SK-N-SH treated with all-trans-retinoic acid at 6 μM for 48 hours (cell line): Measurements from ENCODE around the gene HAPLN3.
"Not testable (repeated sequence)": the region's sequence is repeated elsewhere in the genome, so short reads cannot be mapped to it uniquely, and the experiment has no call there.

Experiments
- ATAC-seq: fragments of 200-7000 bp; cut with Tn5 transposase; 3 replicates; pipeline ENCODE4 v1.9.1; 2020; ENCODE audit warnings: mild to moderate bottlenecking, moderate library complexity
- ARNTL ChIP-seq: fragments of 450-650 bp; formaldehyde crosslinking; IDR thresholded peaks from 2 replicates; pipeline ENCODE4 v1.5.0; 2020; ENCODE audit warnings: low read depth, mild to moderate bottlenecking, moderate library complexity, borderline replicate concordance
- BACH2 ChIP-seq: fragments of 250-450 bp; sonication (Bioruptor Pico); IDR thresholded peaks from 2 replicates; pipeline ENCODE4 v1.9.0; 2021; ENCODE audit warnings: mild to moderate bottlenecking, borderline replicate concordance
- CSDC2 ChIP-seq: fragments of 250-450 bp; sonication (Bioruptor Pico); IDR thresholded peaks from 2 replicates; pipeline ENCODE4 v1.5.0; 2020; ENCODE audit warnings: mild to moderate bottlenecking, moderate library complexity
- CSRNP3 ChIP-seq: fragments of 250-450 bp; sonication (Bioruptor Pico); IDR thresholded peaks from 2 replicates; pipeline ENCODE4 v1.5.1; 2021; ENCODE audit warnings: mild to moderate bottlenecking, moderate library complexity
- ESRRG ChIP-seq: fragments of 250-450 bp; sonication (Bioruptor Pico); IDR thresholded peaks from 2 replicates; pipeline ENCODE4 v1.6.1; 2021; ENCODE audit warnings: mild to moderate bottlenecking
- GLIS3 ChIP-seq: fragments of 250-450 bp; sonication (Bioruptor Pico); IDR thresholded peaks from 2 replicates; pipeline ENCODE4 v1.5.0; 2020; ENCODE audit warnings: mild to moderate bottlenecking, moderate library complexity
- ISL1 ChIP-seq: fragments of 250-450 bp; sonication (Bioruptor Pico); IDR thresholded peaks from 2 replicates; pipeline ENCODE4 v2.1.2; 2022; ENCODE audit warnings: mild to moderate bottlenecking, moderate library complexity
- OSR1 ChIP-seq: fragments of 250-450 bp; sonication (Bioruptor Pico); IDR thresholded peaks from 2 replicates; pipeline ENCODE4 v1.8.0; 2022; ENCODE audit warnings: moderate library complexity, mild to moderate bottlenecking, inconsistent platforms
- PATZ1 ChIP-seq: fragments of 250-450 bp; sonication (Bioruptor Pico); IDR thresholded peaks from 2 replicates; pipeline ENCODE4 v1.8.0; 2020; ENCODE audit warnings: mild to moderate bottlenecking, moderate library complexity, borderline replicate concordance
- POU6F1 ChIP-seq: fragments of 250-450 bp; sonication (Bioruptor Pico); IDR thresholded peaks from 2 replicates; pipeline ENCODE4 v1.8.0; 2021; ENCODE audit warnings: low read depth, mild to moderate bottlenecking, moderate library complexity, borderline replicate concordance
- PPARA ChIP-seq: fragments of 250-450 bp; sonication (Bioruptor Pico); IDR thresholded peaks from 2 replicates; pipeline ENCODE4 v1.5.0; 2020; ENCODE audit warnings: mild to moderate bottlenecking, borderline replicate concordance
- RARB ChIP-seq: fragments of 250-450 bp; sonication (Bioruptor Pico); IDR thresholded peaks from 2 replicates; pipeline ENCODE4 v1.8.0; 2021; ENCODE audit warnings: mild to moderate bottlenecking, moderate library complexity
- SNAI2 ChIP-seq: fragments of 250-450 bp; sonication (Bioruptor Pico); IDR thresholded peaks from 2 replicates; pipeline ENCODE4 v1.5.0; 2020; ENCODE audit warnings: mild to moderate bottlenecking, moderate library complexity
- TCF4 ChIP-seq: fragments of 250-450 bp; sonication (Bioruptor Pico); IDR thresholded peaks from 2 replicates; pipeline ENCODE4 v1.8.0; 2021; ENCODE audit warnings: mild to moderate bottlenecking, moderate library complexity, borderline replicate concordance
- TOX ChIP-seq: fragments of 250-450 bp; sonication (Bioruptor Pico); IDR thresholded peaks from 2 replicates; pipeline ENCODE4 v1.8.0; 2021; ENCODE audit warnings: mild to moderate bottlenecking, moderate library complexity, borderline replicate concordance
- ZC3H10 ChIP-seq: fragments of 250-450 bp; sonication (Bioruptor Pico); IDR thresholded peaks from 2 replicates; pipeline ENCODE4 v1.5.1; 2021; ENCODE audit warnings: mild to moderate bottlenecking, moderate library complexity
- ZFP3 ChIP-seq: fragments of 250-450 bp; sonication (Bioruptor Pico); IDR thresholded peaks from 2 replicates; pipeline ENCODE4 v1.5.0; 2020; ENCODE audit warnings: mild to moderate bottlenecking, moderate library complexity
- ZFP30 ChIP-seq: fragments of 450-650 bp; formaldehyde crosslinking; IDR thresholded peaks from 2 replicates; pipeline ENCODE4 v1.5.0; 2022; ENCODE audit warnings: mild to moderate bottlenecking, moderate library complexity
- ZNF565 ChIP-seq: fragments of 450-650 bp; formaldehyde crosslinking; conservative IDR thresholded peaks from 2 replicates; pipeline ENCODE4 v1.5.0; 2020; ENCODE audit warnings: low read depth, mild to moderate bottlenecking, moderate library complexity
- ZNF70 ChIP-seq: fragments of 450-650 bp; formaldehyde crosslinking; IDR thresholded peaks from 2 replicates; pipeline ENCODE4 v1.5.0; 2020; ENCODE audit warnings: mild to moderate bottlenecking, moderate library complexity
- ZNF8 ChIP-seq: fragments of 450-650 bp; formaldehyde crosslinking; IDR thresholded peaks from 2 replicates; pipeline ENCODE4 v1.5.0; 2020; ENCODE audit warnings: mild to moderate bottlenecking, moderate library complexity
- TF ChIP-seq, protein P1 (sequence below): fragments of 250-450 bp; sonication (Bioruptor Pico); IDR thresholded peaks from 2 replicates; pipeline ENCODE4 v1.5.1; 2020; ENCODE audit warnings: low read depth, mild to moderate bottlenecking, moderate library complexity
- TF ChIP-seq, protein P2 (sequence below): fragments of 250-450 bp; sonication (Bioruptor Pico); IDR thresholded peaks from 2 replicates; pipeline ENCODE4 v1.5.0; 2020; ENCODE audit warnings: mild to moderate bottlenecking, moderate library complexity

HAPLN3 gene

DNA sequence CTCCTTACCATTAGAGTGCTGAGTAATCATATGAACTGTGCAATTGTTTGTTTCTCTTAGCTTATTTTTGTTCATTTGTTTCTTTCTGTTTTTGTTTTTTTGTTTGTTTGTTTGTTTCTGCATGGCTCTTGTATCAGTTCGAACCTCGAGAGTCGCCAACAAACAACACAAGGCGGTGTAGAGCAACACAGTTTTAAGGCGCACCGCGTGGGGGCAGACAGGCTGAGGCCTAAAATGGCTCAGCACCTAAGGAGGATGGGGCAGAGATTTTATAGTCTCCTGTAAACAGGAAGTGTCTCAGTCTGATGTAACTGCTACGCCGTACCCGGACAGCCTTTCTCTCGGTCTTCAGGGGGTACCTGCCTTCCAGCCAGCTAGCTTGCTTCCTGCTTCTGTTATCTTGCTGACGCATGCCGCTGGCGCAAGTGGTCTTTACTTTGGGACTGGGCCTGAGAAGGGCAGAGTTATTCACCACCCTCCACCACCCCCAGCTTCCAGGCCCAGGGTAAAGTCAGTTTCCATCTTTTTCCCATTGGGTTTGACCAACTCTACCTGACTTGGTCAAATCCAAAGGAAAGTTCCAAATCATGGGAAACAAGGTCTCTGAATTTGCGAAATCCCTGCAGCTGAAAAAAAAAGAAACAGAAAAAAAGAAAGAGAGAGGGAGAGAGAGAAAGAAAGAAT, 43.6 kb upstream of the HAPLN3 start:
- ATAC-seq, result no peak
- TF ChIP-seq TOX (no peak), PPARA (no peak), OSR1 (no peak), CSDC2 (CRISPR knock-in tag) (no peak), RARB (no peak), ZFP3 (CRISPR knock-in tag) (no peak), ZNF70 (CRISPR knock-in tag) (no peak), GLIS3 (CRISPR knock-in tag) (no peak), PATZ1 (CRISPR knock-in tag) (no peak), BACH2 (CRISPR knock-in tag) (no peak), CSRNP3 (CRISPR knock-in tag) (no peak), TCF4 (CRISPR knock-in tag) (no peak), ZNF565 (CRISPR knock-in tag) (no peak), SNAI2 (no peak), ZFP30 (no peak), ESRRG (CRISPR knock-in tag) (no peak), ZC3H10 (CRISPR knock-in tag) (no peak), ZNF8 (CRISPR knock-in tag) (no peak)
- TF ChIP-seq, protein P1, sequence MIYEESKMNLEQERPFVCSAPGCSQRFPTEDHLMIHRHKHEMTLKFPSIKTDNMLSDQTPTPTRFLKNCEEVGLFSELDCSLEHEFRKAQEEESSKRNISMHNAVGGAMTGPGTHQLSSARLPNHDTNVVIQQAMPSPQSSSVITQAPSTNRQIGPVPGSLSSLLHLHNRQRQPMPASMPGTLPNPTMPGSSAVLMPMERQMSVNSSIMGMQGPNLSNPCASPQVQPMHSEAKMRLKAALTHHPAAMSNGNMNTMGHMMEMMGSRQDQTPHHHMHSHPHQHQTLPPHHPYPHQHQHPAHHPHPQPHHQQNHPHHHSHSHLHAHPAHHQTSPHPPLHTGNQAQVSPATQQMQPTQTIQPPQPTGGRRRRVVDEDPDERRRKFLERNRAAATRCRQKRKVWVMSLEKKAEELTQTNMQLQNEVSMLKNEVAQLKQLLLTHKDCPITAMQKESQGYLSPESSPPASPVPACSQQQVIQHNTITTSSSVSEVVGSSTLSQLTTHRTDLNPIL, result no peak
- TF ChIP-seq, protein P2, sequence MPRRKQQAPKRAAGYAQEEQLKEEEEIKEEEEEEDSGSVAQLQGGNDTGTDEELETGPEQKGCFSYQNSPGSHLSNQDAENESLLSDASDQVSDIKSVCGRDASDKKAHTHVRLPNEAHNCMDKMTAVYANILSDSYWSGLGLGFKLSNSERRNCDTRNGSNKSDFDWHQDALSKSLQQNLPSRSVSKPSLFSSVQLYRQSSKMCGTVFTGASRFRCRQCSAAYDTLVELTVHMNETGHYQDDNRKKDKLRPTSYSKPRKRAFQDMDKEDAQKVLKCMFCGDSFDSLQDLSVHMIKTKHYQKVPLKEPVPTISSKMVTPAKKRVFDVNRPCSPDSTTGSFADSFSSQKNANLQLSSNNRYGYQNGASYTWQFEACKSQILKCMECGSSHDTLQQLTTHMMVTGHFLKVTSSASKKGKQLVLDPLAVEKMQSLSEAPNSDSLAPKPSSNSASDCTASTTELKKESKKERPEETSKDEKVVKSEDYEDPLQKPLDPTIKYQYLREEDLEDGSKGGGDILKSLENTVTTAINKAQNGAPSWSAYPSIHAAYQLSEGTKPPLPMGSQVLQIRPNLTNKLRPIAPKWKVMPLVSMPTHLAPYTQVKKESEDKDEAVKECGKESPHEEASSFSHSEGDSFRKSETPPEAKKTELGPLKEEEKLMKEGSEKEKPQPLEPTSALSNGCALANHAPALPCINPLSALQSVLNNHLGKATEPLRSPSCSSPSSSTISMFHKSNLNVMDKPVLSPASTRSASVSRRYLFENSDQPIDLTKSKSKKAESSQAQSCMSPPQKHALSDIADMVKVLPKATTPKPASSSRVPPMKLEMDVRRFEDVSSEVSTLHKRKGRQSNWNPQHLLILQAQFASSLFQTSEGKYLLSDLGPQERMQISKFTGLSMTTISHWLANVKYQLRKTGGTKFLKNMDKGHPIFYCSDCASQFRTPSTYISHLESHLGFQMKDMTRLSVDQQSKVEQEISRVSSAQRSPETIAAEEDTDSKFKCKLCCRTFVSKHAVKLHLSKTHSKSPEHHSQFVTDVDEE (CRISPR knock-in tag), result no peak

GRCh38 chr15:88934449-88934848, 39.1 kb upstream of the HAPLN3 start:
- ATAC-seq, result not testable (repeated sequence)

- no peak for ATAC-seq
- TF ChIP-seq GLIS3 (CRISPR knock-in tag), result no peak
- TF ChIP-seq SNAI2, result no peak
- no peak for TF ChIP-seq POU6F1 (CRISPR knock-in tag)
- TF ChIP-seq OSR1, result no peak
- TF ChIP-seq PPARA, result no peak
- no peak for TF ChIP-seq ESRRG (CRISPR knock-in tag)
- TF ChIP-seq ZFP30, result no peak
- TF ChIP-seq ZC3H10 (CRISPR knock-in tag), result no peak
- no peak for TF ChIP-seq ISL1 (CRISPR knock-in tag)
- no peak for TF ChIP-seq ZNF70 (CRISPR knock-in tag)
- TF ChIP-seq PATZ1 (CRISPR knock-in tag), result no peak
- TF ChIP-seq ARNTL, result no peak
- no peak for TF ChIP-seq ZNF565 (CRISPR knock-in tag)
- TF ChIP-seq ZFP3 (CRISPR knock-in tag), result no peak
- TF ChIP-seq, protein P2 (CRISPR knock-in tag), result no peak
Measured at GRCh38 chr15:88932875-88933330, 37.6 kb upstream of the HAPLN3 start.
